Panc1 (cell line): ENCODE results near the gene S1PR1. TPM values are rescaled to one million over a fixed set of nuclear protein-coding genes. Genes with fewer than 3 reads are reported as not detected.

Experiments used
- ATAC-seq: fragments of 200-7000 bp; cut with Tn5 transposase; 2 replicates; pipeline ENCODE4 v1.9.1; 2020; ENCODE audit warnings: mild to moderate bottlenecking, moderate library complexity
- BruUV-seq: library from RNA; stranded (reverse); fragments of 400-500 nt; replicated peaks from 2 replicates; lab custom pipeline; 2021; lab: Mats Ljungman, UMichigan
- CTCF ChIA-PET: fragments of 300-600 bp; sonication (Branson Sonifier 250); formaldehyde crosslinking; loops from one replicate; lab custom pipeline; 2022; ENCODE audit warnings: antibody characterized with exemption; lab: Charles Lee
- POLR2A ChIA-PET: fragments of 300-600 bp; sonication (Branson Sonifier 250); formaldehyde crosslinking; loops from one replicate; lab custom pipeline; 2022; ENCODE audit warnings: antibody characterized with exemption; lab: Charles Lee
- DNase-seq: peaks from one replicate; pipeline ENCODE4 v3.0.0-alpha.2; 2010; ENCODE audit warnings: low read depth, low spot score
- H3K27ac ChIP-seq: 2 replicates; pipeline ENCODE4 v1.5.1; 2011; ENCODE audit warnings: mild to moderate bottlenecking, low read length, inconsistent platforms
- H3K27me3 ChIP-seq: fragments of 200-500 bp; sonication (Bioruptor generic); 2 replicates; pipeline ENCODE4 v1.6.0; 2014; ENCODE audit warnings: low read length, inconsistent platforms; ENCODE audit not compliant: control insufficient read depth, insufficient read depth
- H3K36me3 ChIP-seq: fragments of 200-500 bp; sonication (Bioruptor generic); 2 replicates; pipeline ENCODE4 v1.5.1; 2014; ENCODE audit warnings: inconsistent platforms, mild to moderate bottlenecking, low read length, moderate library complexity; ENCODE audit not compliant: control insufficient read depth, insufficient read depth
- H3K4me1 ChIP-seq: 2 replicates; pipeline ENCODE4 v1.5.1; 2011; ENCODE audit warnings: inconsistent platforms, mild to moderate bottlenecking, low read length, moderate library complexity; ENCODE audit not compliant: control insufficient read depth, insufficient read depth
- H3K4me3 ChIP-seq, 2 experiments: 2 replicates each; pipeline ENCODE4 v1.5.1; 2011 to 2012; ENCODE audit warnings: low read depth in 2 of 2, low read length in 2 of 2, mild to moderate bottlenecking in 2 of 2, inconsistent platforms in 1 of 2, moderate library complexity in 1 of 2
- H3K9me3 ChIP-seq: fragments of 200-500 bp; sonication (Bioruptor generic); 2 replicates; pipeline ENCODE4 v1.5.1; 2014; ENCODE audit warnings: low read depth, mild to moderate bottlenecking, inconsistent platforms, low read length, moderate library complexity; ENCODE audit not compliant: control insufficient read depth, insufficient read depth
- POLR2AphosphoS5 ChIP-seq: IDR thresholded peaks from 2 replicates; pipeline ENCODE4 v1.6.1; 2012; ENCODE audit warnings: mild to moderate bottlenecking, low read depth, low read length, moderate library complexity
- REST ChIP-seq, 2 experiments: IDR thresholded peaks; 2 replicates each; pipeline ENCODE4 v1.6.1; 2011 to 2012; ENCODE audit warnings: low read depth in 2 of 2, control low read depth in 1 of 2, low read length in 1 of 2, mild to moderate bottlenecking in 1 of 2, moderate library complexity in 1 of 2; ENCODE audit not compliant: insufficient read depth in 1 of 2
- SIN3A ChIP-seq: IDR thresholded peaks from 2 replicates; pipeline ENCODE4 v1.6.1; 2012; ENCODE audit warnings: low read depth, mild to moderate bottlenecking, low read length, moderate library complexity, borderline replicate concordance; ENCODE audit not compliant: insufficient read depth
- TCF7L2 ChIP-seq: IDR thresholded peaks from 2 replicates; pipeline ENCODE4 v1.6.1; 2011; ENCODE audit warnings: mild to moderate bottlenecking, low read depth, low read length, inconsistent platforms
- in situ Hi-C: cut with HindIII; loops from 2 replicates; pipeline ENCODE4 v1.10.0; 2016; ENCODE audit warnings: low sequenced_read_pairs, low pct_unique_long_range_greater_than_20kb
- intact Hi-C: fragments of 100-400 bp; cut with micrococcal nuclease; formaldehyde crosslinking; loops from one replicate; pipeline ENCODE4 v1.10.0; 2022; ENCODE audit not compliant: unreplicated experiment
- total RNA-seq: library from RNA; stranded (reverse); gene quantifications from one replicate; pipeline ENCODE4 v1.2.1, GENCODE V29; 2021; ENCODE audit not compliant: unreplicated experiment
- TF ChIP-seq, protein P1 (sequence below): fragments of 450-650 bp; IDR thresholded peaks from 2 replicates; pipeline ENCODE4 v1.5.1; 2017; ENCODE audit warnings: mild to moderate bottlenecking

S1PR1 gene
- total RNA-seq, 1 experiment from 2014 or later, result 0.41 TPM

DNA sequence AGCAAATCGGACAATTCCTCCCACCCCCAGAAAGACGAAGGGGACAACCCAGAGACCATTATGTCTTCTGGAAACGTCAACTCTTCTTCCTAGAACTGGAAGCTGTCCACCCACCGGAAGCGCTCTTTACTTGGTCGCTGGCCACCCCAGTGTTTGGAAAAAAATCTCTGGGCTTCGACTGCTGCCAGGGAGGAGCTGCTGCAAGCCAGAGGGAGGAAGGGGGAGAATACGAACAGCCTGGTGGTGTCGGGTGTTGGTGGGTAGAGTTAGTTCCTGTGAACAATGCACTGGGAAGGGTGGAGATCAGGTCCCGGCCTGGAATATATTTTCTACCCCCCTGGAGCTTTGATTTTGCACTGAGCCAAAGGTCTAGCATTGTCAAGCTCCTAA, 3.2 kb downstream of the S1PR1 start:
- in situ Hi-C loops (no loop called here), intact Hi-C loops (no loop called here)
- no peaks in the 10 kb centered on the region for H3K4me1 ChIP-seq
- H3K27me3 ChIP-seq, result peaks cover 9% of the 10 kb centered on the region
- ATAC-seq, result no peak
- no peaks in the 10 kb centered on the region for H3K9me3 ChIP-seq
- no peak overlapping the region for H3K4me3 ChIP-seq
- no peak overlapping the region for H3K27ac ChIP-seq
- BruUV-seq, result no TSS peak
- DNase-seq, result no peak
- ChIA-PET CTCF (no interaction called here), POLR2A (no interaction called here)
- TF ChIP-seq, protein P1, sequence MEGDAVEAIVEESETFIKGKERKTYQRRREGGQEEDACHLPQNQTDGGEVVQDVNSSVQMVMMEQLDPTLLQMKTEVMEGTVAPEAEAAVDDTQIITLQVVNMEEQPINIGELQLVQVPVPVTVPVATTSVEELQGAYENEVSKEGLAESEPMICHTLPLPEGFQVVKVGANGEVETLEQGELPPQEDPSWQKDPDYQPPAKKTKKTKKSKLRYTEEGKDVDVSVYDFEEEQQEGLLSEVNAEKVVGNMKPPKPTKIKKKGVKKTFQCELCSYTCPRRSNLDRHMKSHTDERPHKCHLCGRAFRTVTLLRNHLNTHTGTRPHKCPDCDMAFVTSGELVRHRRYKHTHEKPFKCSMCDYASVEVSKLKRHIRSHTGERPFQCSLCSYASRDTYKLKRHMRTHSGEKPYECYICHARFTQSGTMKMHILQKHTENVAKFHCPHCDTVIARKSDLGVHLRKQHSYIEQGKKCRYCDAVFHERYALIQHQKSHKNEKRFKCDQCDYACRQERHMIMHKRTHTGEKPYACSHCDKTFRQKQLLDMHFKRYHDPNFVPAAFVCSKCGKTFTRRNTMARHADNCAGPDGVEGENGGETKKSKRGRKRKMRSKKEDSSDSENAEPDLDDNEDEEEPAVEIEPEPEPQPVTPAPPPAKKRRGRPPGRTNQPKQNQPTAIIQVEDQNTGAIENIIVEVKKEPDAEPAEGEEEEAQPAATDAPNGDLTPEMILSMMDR, result no peak
- no peak for TF ChIP-seq TCF7L2
- TF ChIP-seq SIN3A, result no peak
- TF ChIP-seq REST (IDR thresholded peaks at IDR 0.05; ENCODE audit: insufficient read depth in 1 of 2, low read depth in 2 of 2, low read length in 1 of 2), result no peak
- TF ChIP-seq POLR2AphosphoS5, result no peak
- H3K36me3 ChIP-seq, result no peaks in the 10 kb centered on the region

- in situ Hi-C loops, result no loop called here
- no peak for TF ChIP-seq SIN3A
- no peak for TF ChIP-seq REST (IDR thresholded peaks at IDR 0.05; ENCODE audit: insufficient read depth in 1 of 2, low read depth in 2 of 2, low read length in 1 of 2)
- Histone ChIP-seq H3K4me3 (no peak overlapping the region), H3K9me3 (no peaks in the 10 kb centered on the region), H3K27me3 (peaks cover 9% of the 10 kb centered on the region), H3K4me1 (no peaks in the 10 kb centered on the region), H3K36me3 (no peaks in the 10 kb centered on the region), H3K27ac (no peak overlapping the region)
- ATAC-seq (no peak), DNase-seq (no peak)
- intact Hi-C loops, result no loop called here
- ChIA-PET CTCF (no interaction called here), POLR2A (no interaction called here)
- no TSS peak for BruUV-seq
Observed at GRCh38 chr1:101241485-101242225, 4.8 kb downstream of the S1PR1 start.
